PC-3 (cell line): Measurements from ENCODE around the gene ADARB2. TPM values are rescaled to one million over a fixed set of nuclear protein-coding genes. Genes with fewer than 3 reads are reported as not detected.

Experiments
- ATAC-seq: fragments of 200-7000 bp; cut with Tn5 transposase; 2 replicates; pipeline ENCODE4 v1.9.1; 2020; ENCODE audit warnings: mild to moderate bottlenecking, moderate library complexity
- BruUV-seq: library from RNA; stranded (reverse); fragments of 400-500 nt; replicated peaks from 2 replicates; lab custom pipeline; 2021; lab: Mats Ljungman, UMichigan
- CTCF ChIA-PET: fragments of 300-600 bp; sonication (Branson Sonifier 250); formaldehyde crosslinking; loops from one replicate; lab custom pipeline; 2022; ENCODE audit warnings: antibody characterized with exemption; lab: Charles Lee
- POLR2A ChIA-PET: fragments of 300-600 bp; sonication (Branson Sonifier 250); formaldehyde crosslinking; loops from one replicate; lab custom pipeline; 2022; ENCODE audit warnings: antibody characterized with exemption; ENCODE audit not compliant: unreplicated experiment; lab: Charles Lee
- DNase-seq: peaks from one replicate; pipeline ENCODE4 v3.0.0-alpha.2; 2015
- H2AFZ ChIP-seq: fragments of 300-600 bp; sonication (generic); 2 replicates; pipeline ENCODE4 v1.6.0; 2016; ENCODE audit warnings: antibody characterized with exemption, low read length
- H3F3A ChIP-seq: fragments of 300-600 bp; sonication (generic); one replicate; pipeline ENCODE4 v1.6.0; 2017; ENCODE audit warnings: antibody characterized with exemption, low read length, control low read depth, mild to moderate bottlenecking; ENCODE audit not compliant: unreplicated experiment
- H3K27ac ChIP-seq: fragments of 300-600 bp; sonication (generic); 2 replicates; pipeline ENCODE4 v1.5.1; 2016; ENCODE audit warnings: mild to moderate bottlenecking, low read length
- H3K27me3 ChIP-seq: fragments of 300-600 bp; sonication (generic); 2 replicates; pipeline ENCODE4 v1.6.1; 2016; ENCODE audit warnings: low read length, mixed read lengths
- H3K36me3 ChIP-seq: fragments of 300-600 bp; sonication (generic); 2 replicates; pipeline ENCODE4 v1.6.1; 2016; ENCODE audit warnings: low read depth, mixed run types, low read length, mixed read lengths
- H3K4me1 ChIP-seq: fragments of 300-600 bp; sonication (generic); 2 replicates; pipeline ENCODE4 v1.5.1; 2016; ENCODE audit warnings: low read length; ENCODE audit not compliant: insufficient read depth
- H3K4me2 ChIP-seq: fragments of 300-600 bp; sonication (generic); 2 replicates; pipeline ENCODE4 v1.6.0; 2016; ENCODE audit warnings: low read length
- H3K4me3 ChIP-seq: fragments of 300-600 bp; sonication (generic); 2 replicates; pipeline ENCODE4 v1.5.1; 2016; ENCODE audit warnings: mild to moderate bottlenecking, low read length, mixed read lengths
- H3K79me2 ChIP-seq: fragments of 300-600 bp; sonication (generic); 2 replicates; pipeline ENCODE4 v1.6.1; 2017; ENCODE audit warnings: low read length, mixed read lengths
- H3K9ac ChIP-seq: fragments of 300-600 bp; sonication (generic); 2 replicates; pipeline ENCODE4 v1.6.0; 2016; ENCODE audit warnings: mild to moderate bottlenecking, low read length
- H3K9me2 ChIP-seq: fragments of 300-600 bp; sonication (generic); replicated peaks from 2 replicates; pipeline ENCODE4 v1.6.1; 2016; ENCODE audit warnings: mixed run types, low read length, mixed read lengths
- H3K9me3 ChIP-seq: fragments of 300-600 bp; sonication (generic); 2 replicates; pipeline ENCODE4 v1.6.1; 2016; ENCODE audit warnings: low read length, mixed read lengths
- H4K20me1 ChIP-seq: fragments of 300-600 bp; sonication (generic); 2 replicates; pipeline ENCODE4 v1.6.1; 2016; ENCODE audit warnings: low read length, mixed read lengths
- CTCF ChIP-seq: fragments of 300-600 bp; sonication (generic); conservative IDR thresholded peaks from 2 replicates; pipeline ENCODE4 v1.5.1; 2017; ENCODE audit warnings: antibody characterized with exemption, low read depth, mild to moderate bottlenecking, low read length
- EZH2 ChIP-seq: fragments of 300-600 bp; sonication (generic); IDR thresholded peaks from one replicate; pipeline ENCODE4 v1.6.1; 2017; ENCODE audit warnings: antibody characterized with exemption, mild to moderate bottlenecking, low read length; ENCODE audit not compliant: unreplicated experiment
- EZH2phosphoT487 ChIP-seq: fragments of 300-600 bp; sonication (generic); IDR thresholded peaks from 2 replicates; pipeline ENCODE4 v1.6.1; 2018; ENCODE audit warnings: mild to moderate bottlenecking, antibody characterized with exemption, low read length, borderline replicate concordance
- intact Hi-C: fragments of 100-400 bp; cut with micrococcal nuclease; formaldehyde crosslinking; loops from 2 replicates; pipeline ENCODE4 v1.9.0; 2023
- total RNA-seq: library from RNA; depleted of rRNA; stranded (reverse); fragments of >200 nt; gene quantifications from 2 replicates; pipeline ENCODE4 v1.2.3, GENCODE V29; 2014

The ADARB2 gene
- total RNA-seq, 1 experiment from 2014 or later: not detected

DNA sequence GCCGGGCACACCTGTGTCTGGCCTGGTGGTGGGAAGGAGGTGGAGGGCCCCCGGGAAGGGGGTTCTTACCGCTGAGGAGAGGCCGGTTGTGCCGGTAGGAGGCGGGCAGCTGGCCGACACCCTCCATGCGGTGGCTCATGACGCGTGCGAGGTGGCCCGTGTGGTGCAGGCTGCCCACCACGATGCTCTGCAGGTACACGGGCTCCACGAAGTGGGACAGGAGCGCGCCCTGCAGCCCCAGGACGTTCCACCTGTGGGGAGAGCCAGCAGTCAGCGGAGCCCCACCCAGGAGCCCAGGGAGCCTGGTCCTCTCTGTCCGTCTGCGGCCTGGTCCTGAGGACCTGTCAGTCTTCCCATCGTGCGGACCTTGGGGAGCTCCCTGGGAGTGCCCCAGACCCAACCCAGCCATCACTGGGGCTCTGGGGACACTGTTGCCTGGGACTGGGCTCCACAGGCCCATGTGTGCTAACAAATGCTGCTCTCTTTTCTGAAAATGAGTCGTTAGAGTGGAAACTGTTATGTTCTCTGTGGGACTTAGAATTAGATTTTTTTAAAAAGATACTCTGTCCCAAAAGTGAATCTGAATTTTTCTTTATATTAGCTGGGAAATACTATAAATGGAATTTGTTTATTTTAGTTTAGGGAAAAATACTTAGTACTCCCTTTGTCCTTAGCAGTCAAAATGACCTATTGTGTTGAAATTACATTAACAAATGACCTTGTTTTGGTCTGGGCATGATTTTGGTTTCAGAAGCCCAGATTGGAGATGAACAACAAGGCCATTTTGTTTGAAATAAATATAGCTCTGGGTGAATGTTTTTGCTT, 537.2 kb downstream of the ADARB2 start:
- no TSS peak for BruUV-seq
- no peak for ATAC-seq
- no peak overlapping the region for H3K9ac ChIP-seq
- peaks cover 32% of the 10 kb centered on the region for H3K27me3 ChIP-seq
- H3K4me1 ChIP-seq: no peaks in the 10 kb centered on the region
- H4K20me1 ChIP-seq: no peaks in the 10 kb centered on the region
- no peak overlapping the region for H3K27ac ChIP-seq
- H3F3A ChIP-seq: no peaks in the 10 kb centered on the region
- H3K4me3 ChIP-seq: no peak overlapping the region
- intact Hi-C loops: no loop called here
- no peak overlapping the region for H2AFZ ChIP-seq
- no peaks in the 10 kb centered on the region for H3K9me2 ChIP-seq
- no peak overlapping the region for H3K4me2 ChIP-seq
- H3K36me3 ChIP-seq: no peaks in the 10 kb centered on the region
- POLR2A ChIA-PET: no interaction called here
- no peaks in the 10 kb centered on the region for H3K79me2 ChIP-seq
- CTCF ChIA-PET: no interaction called here
- TF ChIP-seq CTCF (no peak), EZH2 (no peak), EZH2phosphoT487 (no peak)
- no peak for DNase-seq
- no peaks in the 10 kb centered on the region for H3K9me3 ChIP-seq

DNA sequence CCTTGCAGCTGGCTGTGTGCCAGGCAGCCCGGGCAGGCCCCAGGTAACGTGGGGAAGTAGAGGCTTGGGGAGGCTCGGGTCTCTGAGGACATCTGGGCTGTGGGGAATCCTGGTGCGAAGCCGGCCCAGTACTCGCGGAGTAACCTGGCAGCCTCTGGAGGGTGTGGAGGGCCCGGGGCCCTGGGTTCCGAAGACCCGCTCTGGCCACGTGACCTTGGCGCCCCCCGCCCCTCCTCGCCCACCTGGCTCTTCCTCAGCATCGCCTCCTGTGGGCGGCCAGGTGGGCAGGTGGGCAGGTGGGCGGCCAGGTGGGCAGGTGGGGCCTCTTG, 538.0 kb downstream of the ADARB2 start:
- Histone ChIP-seq H4K20me1 (no peaks in the 10 kb centered on the region), H3K9me3 (no peaks in the 10 kb centered on the region), H3K27me3 (peaks cover 36% of the 10 kb centered on the region), H3K27ac (no peak overlapping the region), H3K9ac (no peak overlapping the region), H2AFZ (no peak overlapping the region), H3K4me2 (no peak overlapping the region), H3K4me3 (no peak overlapping the region), H3K9me2 (no peaks in the 10 kb centered on the region), H3K36me3 (no peaks in the 10 kb centered on the region), H3K4me1 (no peaks in the 10 kb centered on the region), H3K79me2 (no peaks in the 10 kb centered on the region), H3F3A (no peaks in the 10 kb centered on the region)
- no peak for ATAC-seq
- BruUV-seq: no TSS peak
- CTCF ChIA-PET: no interaction called here
- no peak for TF ChIP-seq CTCF
- TF ChIP-seq EZH2: no peak
- TF ChIP-seq EZH2phosphoT487: no peak
- POLR2A ChIA-PET: no interaction called here
- no peak for DNase-seq
- intact Hi-C loops: no loop called here
